PC-9 (cell line): Measurements from ENCODE around the gene MIEF1. TPM values are rescaled to one million over a fixed set of nuclear protein-coding genes. Genes with fewer than 3 reads are reported as not detected.
A peak's percentile ranks its signal among the peaks of the same experiment; 100 is the strongest.

Source experiments
- Bru-seq: library from RNA; stranded (reverse); fragments of 400-500 nt; gene quantifications from one replicate; lab custom pipeline; 2021; lab: Mats Ljungman, UMichigan
- BruChase-seq, 2 experiments: library from RNA; stranded (reverse); fragments of 400-500 nt; gene quantifications; one replicate each; lab custom pipeline; 2021; lab: Mats Ljungman, UMichigan
- BruUV-seq: library from RNA; stranded (reverse); fragments of 400-500 nt; replicated peaks from 2 replicates; lab custom pipeline; 2021; lab: Mats Ljungman, UMichigan
- CTCF ChIA-PET: fragments of 300-600 bp; sonication (Branson Sonifier 250); formaldehyde crosslinking; loops from one replicate; lab custom pipeline; 2022; ENCODE audit warnings: antibody characterized with exemption; lab: Charles Lee
- POLR2A ChIA-PET: fragments of 300-600 bp; sonication (Branson Sonifier 250); formaldehyde crosslinking; loops from one replicate; lab custom pipeline; 2022; ENCODE audit warnings: antibody characterized with exemption; ENCODE audit not compliant: unreplicated experiment; lab: Charles Lee
- DNase-seq, 2 experiments: peaks; one replicate each; pipeline versions ENCODE4 v3.0.0 to v3.0.0-alpha.2; 2015 to 2022; ENCODE audit warnings: mixed read lengths in 1 of 2
- H2AFZ ChIP-seq: fragments of 200-600 bp; sonication (generic); 2 replicates; pipeline ENCODE4 v1.8.1; 2017; ENCODE audit warnings: antibody characterized with exemption
- H3F3A ChIP-seq: fragments of 200-600 bp; sonication (generic); 2 replicates; pipeline ENCODE4 v1.8.1; 2017; ENCODE audit warnings: antibody characterized with exemption, mild to moderate bottlenecking, low read depth; ENCODE audit not compliant: insufficient read depth
- H3K27ac ChIP-seq: fragments of 200-600 bp; sonication (generic); 2 replicates; pipeline ENCODE4 v1.6.1; 2016; ENCODE audit warnings: mixed run types
- H3K27me3 ChIP-seq: fragments of 200-600 bp; sonication (generic); 2 replicates; pipeline ENCODE4 v1.6.1; 2016; ENCODE audit warnings: low read depth, mixed run types; ENCODE audit not compliant: insufficient read depth
- H3K36me3 ChIP-seq: fragments of 200-600 bp; sonication (generic); 2 replicates; pipeline ENCODE4 v1.6.1; 2016; ENCODE audit warnings: low read depth, mixed run types
- H3K4me1 ChIP-seq: fragments of 200-600 bp; sonication (generic); replicated peaks from 2 replicates; pipeline ENCODE4 v1.6.1; 2016; ENCODE audit warnings: mixed run types; ENCODE audit not compliant: insufficient read depth
- H3K4me2 ChIP-seq: fragments of 200-600 bp; sonication (generic); 2 replicates; pipeline ENCODE4 v1.6.1; 2017; ENCODE audit warnings: mixed run types
- H3K4me3 ChIP-seq: fragments of 200-600 bp; sonication (generic); 2 replicates; pipeline ENCODE4 v1.6.1; 2016; ENCODE audit warnings: mixed run types
- H3K79me2 ChIP-seq: fragments of 200-600 bp; sonication (generic); 2 replicates; pipeline ENCODE4 v1.6.1; 2017; ENCODE audit warnings: low read depth, mixed run types
- H3K9me2 ChIP-seq: fragments of 200-600 bp; sonication (generic); 2 replicates; pipeline ENCODE4 v1.8.1; 2017; ENCODE audit warnings: mild to moderate bottlenecking; ENCODE audit not compliant: insufficient read depth
- H3K9me3 ChIP-seq: fragments of 200-600 bp; sonication (generic); 2 replicates; pipeline ENCODE4 v1.8.1; 2016; ENCODE audit warnings: low read depth; ENCODE audit not compliant: insufficient read depth
- H4K20me1 ChIP-seq: fragments of 200-600 bp; sonication (generic); 2 replicates; pipeline ENCODE4 v1.8.1; 2017; ENCODE audit not compliant: insufficient read depth
- CTCF ChIP-seq: fragments of 200-600 bp; sonication (generic); conservative IDR thresholded peaks from 2 replicates; pipeline ENCODE4 v1.6.1; 2017; ENCODE audit warnings: mixed run types, antibody characterized with exemption, mild to moderate bottlenecking, moderate library complexity
- EZH2 ChIP-seq: fragments of 200-600 bp; sonication (generic); IDR thresholded peaks from 2 replicates; pipeline ENCODE4 v1.8.0; 2017; ENCODE audit warnings: antibody characterized with exemption, low read depth
- intact Hi-C: fragments of 100-400 bp; cut with micrococcal nuclease; formaldehyde crosslinking; loops from one replicate; pipeline ENCODE4 v1.10.0; 2022; ENCODE audit not compliant: unreplicated experiment
- long read RNA-seq: library from polyadenylated mRNA; stranded (forward); transcript quantifications from one replicate; pipeline ENCODE4 v2.0.0, GENCODE V29; 2022
- total RNA-seq: library from RNA; stranded (reverse); gene quantifications from 2 replicates; pipeline ENCODE4 v1.2.3, GENCODE V29; 2021

MIEF1 gene
- total RNA-seq = 36.9 TPM in 2 replicates
- Bru-seq, nascent RNA = percentile 80 among the genes with signal in this experiment
- BruChase-seq, experiment 1, labeled RNA remaining after a 2-hour chase = percentile 91 among the genes with signal in this experiment
- percentile 92 among the genes with signal in this experiment for BruChase-seq, experiment 2, labeled RNA remaining after a 6-hour chase
- long read RNA-seq, full-length matches to known transcripts = 27 of 50 reads
- long read RNA-seq, partial matches to known transcripts = 1 of 50 reads
- long read RNA-seq, other reads (novel, unspliced or antisense) = 22 of 50 reads

GRCh38 chr22:39502109-39502788 is at the start of gene MIEF1:
MIEF1 (plus strand) TSS chr22:39502290; CDS start chr22:39511295, 9,005 bp downstream.
- H3K4me1 ChIP-seq = peaks cover 28% of the 10 kb centered on the region
- peak within 1 kb of the TSS; percentile 92 for H3K4me3 ChIP-seq
- ChIA-PET POLR2A (interaction anchor here (0.5 to 1.0 kb wide), 13 partner anchors 12 to 797 kb away, joined by 3 to 13 read pairs (median 4); partner anchors contain the start of genes ATF4, GTPBP1, RPL3 and SYNGR1), CTCF (interaction anchor here (0.6 to 0.9 kb wide), 6 partner anchors 12 to 621 kb away, joined by 3 to 5 read pairs (median 3); no protein-coding TSS in a partner anchor)
- H3K9me3 ChIP-seq = no peaks in the 10 kb centered on the region
- H3K36me3 ChIP-seq = peaks cover 25% of the 10 kb centered on the region
- intact Hi-C loops = loop anchor here (2.0 to 5.0 kb wide), 2 partner anchors 19 to 65 kb away; partner anchors contain the start of gene ATF4
- no TSS peak for BruUV-seq
- peak within 1 kb of the TSS; percentile 20; the same call in 1 of the 2 replicates for H3K27ac ChIP-seq
- H4K20me1 ChIP-seq = peaks cover 10% of the 10 kb centered on the region; the same call in 1 of the 2 replicates
- peak; percentile 94 to 97 for DNase-seq
- peaks cover 18% of the 10 kb centered on the region; the same call in 1 of the 2 replicates for H3F3A ChIP-seq
- peaks cover 48% of the 10 kb centered on the region for H3K79me2 ChIP-seq
- no peaks in the 10 kb centered on the region for H3K27me3 ChIP-seq
- H2AFZ ChIP-seq = peak within 1 kb of the TSS; percentile 94
- H3K9me2 ChIP-seq = no peaks in the 10 kb centered on the region
- peak within 1 kb of the TSS; percentile 95 for H3K4me2 ChIP-seq
- TF ChIP-seq CTCF (no peak), EZH2 (no peak)

GRCh38 chr22:39452740-39453040 is 49.4 kb upstream of the MIEF1 start:
- no peaks in the 10 kb centered on the region for H3K79me2 ChIP-seq
- H4K20me1 ChIP-seq = no peaks in the 10 kb centered on the region
- BruUV-seq = no TSS peak
- no peaks in the 10 kb centered on the region for H3K36me3 ChIP-seq
- H3K9me3 ChIP-seq = no peaks in the 10 kb centered on the region
- no peak for DNase-seq
- H3K27ac ChIP-seq = no peak overlapping the region
- H2AFZ ChIP-seq = no peak overlapping the region
- peaks cover 37% of the 10 kb centered on the region for H3K4me1 ChIP-seq
- H3F3A ChIP-seq = peaks cover 21% of the 10 kb centered on the region; the same call in 1 of the 2 replicates
- H3K9me2 ChIP-seq = no peaks in the 10 kb centered on the region
- H3K4me2 ChIP-seq = no peak overlapping the region
- H3K4me3 ChIP-seq = no peak overlapping the region
- H3K27me3 ChIP-seq = no peaks in the 10 kb centered on the region
- intact Hi-C loops = no loop called here
- ChIA-PET POLR2A (interaction anchor here (0.7 kb wide), 1 partner anchor 49 kb away, joined by 4 read pairs; the partner anchor contains the start of gene MIEF1), CTCF (interaction anchor here (0.6 kb wide), 1 partner anchor 117 kb away, joined by 4 read pairs; no protein-coding TSS in a partner anchor)
- TF ChIP-seq CTCF (no peak), EZH2 (no peak)

- H3K27ac ChIP-seq = peak overlapping the region; percentile 28
- TF ChIP-seq CTCF = no peak
- no peak for TF ChIP-seq EZH2
- BruUV-seq = no TSS peak
- no peaks in the 10 kb centered on the region for H4K20me1 ChIP-seq
- no peaks in the 10 kb centered on the region for H3K9me3 ChIP-seq
- DNase-seq = peak; percentile 26 to 84
- H3K9me2 ChIP-seq = no peaks in the 10 kb centered on the region
- no peaks in the 10 kb centered on the region for H3K36me3 ChIP-seq
- H3K79me2 ChIP-seq = no peaks in the 10 kb centered on the region
- H3F3A ChIP-seq = peaks cover 26% of the 10 kb centered on the region
- H3K4me1 ChIP-seq = peaks cover 26% of the 10 kb centered on the region
- no peak overlapping the region for H2AFZ ChIP-seq
- CTCF ChIA-PET = no interaction called here
- intact Hi-C loops = no loop called here
- H3K27me3 ChIP-seq = peaks cover 6% of the 10 kb centered on the region
- H3K4me3 ChIP-seq = no peak overlapping the region
- POLR2A ChIA-PET = interaction anchor here (0.6 kb wide), 1 partner anchor 135 kb away, joined by 3 read pairs; the partner anchor contains the start of gene RPL3
- peak overlapping the region; percentile 33; the same call in 1 of the 2 replicates for H3K4me2 ChIP-seq
Observed at GRCh38 chr22:39453765-39454378, 48.2 kb upstream of the MIEF1 start.
